ENCODE results near the gene KRT7. TPM values are rescaled to one million over a fixed set of nuclear protein-coding genes. Genes with fewer than 3 reads are reported as not detected.

KRT7 gene
- total and polyA plus RNA-seq, 2 donors (not counting 1 experiment from before 2014, with no cell fraction given): not detected

GRCh38 chr12:52236386-52237050 is 3.5 kb downstream of the KRT7 start:
- H3K9me3 Mint-ChIP-seq (ENCODE audit: insufficient read depth): no peaks in the 10 kb centered on the region
- no peaks in the 10 kb centered on the region for H3K36me3 ChIP-seq (replicated peaks in 1 of 2; ENCODE audit: control extremely low read depth in 1 of 2, control insufficient read depth in 1 of 2, extremely low read depth in 1 of 2, insufficient read depth in 2 of 2, low read length in 1 of 2)
- 100% methylated on average over 2 of the region's 3 CpGs for WGBS (ENCODE audit: insufficient coverage)
- H2AFZ ChIP-seq (ENCODE audit: insufficient read depth, low read depth, low read length, poor library complexity, severe bottlenecking): no peak overlapping the region
- no peak overlapping the region for H3K4me3 Mint-ChIP-seq
- no peaks in the 10 kb centered on the region for H3K79me2 ChIP-seq (ENCODE audit: control insufficient read depth, insufficient read depth, low read length)
- H3K4me1 ChIP-seq (ENCODE audit: control insufficient read depth in 2 of 2, insufficient read depth in 2 of 2, low read length in 2 of 2): no peaks in the 10 kb centered on the region
- peaks cover 0 to 3% (median 0%) of the 10 kb centered on the region in 3 donors for H3K9me3 ChIP-seq (ENCODE audit: control extremely low read depth in 1 of 3, control insufficient read depth in 2 of 3, insufficient read depth in 1 of 3, low read length in 2 of 3)
- no peak overlapping the region for H3K9ac ChIP-seq (ENCODE audit: low read length)
- peaks cover 29% of the 10 kb centered on the region for H3K27me3 Mint-ChIP-seq
- no peak for ATAC-seq (ENCODE audit: low read depth)
- no peak overlapping the region for H3K4me2 ChIP-seq (replicated peaks; ENCODE audit: low read depth, low read length, poor library complexity, severe bottlenecking)
- ChIA-PET CTCF (interaction anchor here (1.0 kb wide), 1 partner anchor 15 kb away, joined by 3 read pairs; no protein-coding TSS in a partner anchor), POLR2A (no interaction called here)
- peaks cover 0 to 26% (median 3%) of the 10 kb centered on the region in 4 experiments for H3K27me3 ChIP-seq (replicated peaks in 1 of 4; ENCODE audit: control extremely low read depth in 1 of 4, control insufficient read depth in 3 of 4, insufficient read depth in 4 of 4, low read length in 3 of 4)
- no peaks in the 10 kb centered on the region for H3K4me1 Mint-ChIP-seq
- no peak for DNase-seq
- intact Hi-C loops (cut with micrococcal nuclease): no loop called here
- no peak for TF ChIP-seq EZH2 (IDR thresholded peaks at IDR 0.05; ENCODE audit: borderline replicate concordance, insufficient read depth, low read depth, low read length, poor library complexity, severe bottlenecking)
- TF ChIP-seq, protein P1, sequence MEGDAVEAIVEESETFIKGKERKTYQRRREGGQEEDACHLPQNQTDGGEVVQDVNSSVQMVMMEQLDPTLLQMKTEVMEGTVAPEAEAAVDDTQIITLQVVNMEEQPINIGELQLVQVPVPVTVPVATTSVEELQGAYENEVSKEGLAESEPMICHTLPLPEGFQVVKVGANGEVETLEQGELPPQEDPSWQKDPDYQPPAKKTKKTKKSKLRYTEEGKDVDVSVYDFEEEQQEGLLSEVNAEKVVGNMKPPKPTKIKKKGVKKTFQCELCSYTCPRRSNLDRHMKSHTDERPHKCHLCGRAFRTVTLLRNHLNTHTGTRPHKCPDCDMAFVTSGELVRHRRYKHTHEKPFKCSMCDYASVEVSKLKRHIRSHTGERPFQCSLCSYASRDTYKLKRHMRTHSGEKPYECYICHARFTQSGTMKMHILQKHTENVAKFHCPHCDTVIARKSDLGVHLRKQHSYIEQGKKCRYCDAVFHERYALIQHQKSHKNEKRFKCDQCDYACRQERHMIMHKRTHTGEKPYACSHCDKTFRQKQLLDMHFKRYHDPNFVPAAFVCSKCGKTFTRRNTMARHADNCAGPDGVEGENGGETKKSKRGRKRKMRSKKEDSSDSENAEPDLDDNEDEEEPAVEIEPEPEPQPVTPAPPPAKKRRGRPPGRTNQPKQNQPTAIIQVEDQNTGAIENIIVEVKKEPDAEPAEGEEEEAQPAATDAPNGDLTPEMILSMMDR (IDR thresholded peaks at IDR 0.05): no peak
- no peak overlapping the region for H3K4me3 ChIP-seq (ENCODE audit: control extremely low read depth in 1 of 5, extremely low read depth in 1 of 5, insufficient read depth in 1 of 5, low read depth in 2 of 5, low read length in 4 of 5)
- H3K27ac Mint-ChIP-seq: no peak overlapping the region
- H3K27ac ChIP-seq (ENCODE audit: low read length in 2 of 2): no peak overlapping the region
- no peaks in the 10 kb centered on the region for H4K20me1 ChIP-seq (ENCODE audit: control insufficient read depth, insufficient read depth, low read length, poor library complexity, severe bottlenecking)

DNA sequence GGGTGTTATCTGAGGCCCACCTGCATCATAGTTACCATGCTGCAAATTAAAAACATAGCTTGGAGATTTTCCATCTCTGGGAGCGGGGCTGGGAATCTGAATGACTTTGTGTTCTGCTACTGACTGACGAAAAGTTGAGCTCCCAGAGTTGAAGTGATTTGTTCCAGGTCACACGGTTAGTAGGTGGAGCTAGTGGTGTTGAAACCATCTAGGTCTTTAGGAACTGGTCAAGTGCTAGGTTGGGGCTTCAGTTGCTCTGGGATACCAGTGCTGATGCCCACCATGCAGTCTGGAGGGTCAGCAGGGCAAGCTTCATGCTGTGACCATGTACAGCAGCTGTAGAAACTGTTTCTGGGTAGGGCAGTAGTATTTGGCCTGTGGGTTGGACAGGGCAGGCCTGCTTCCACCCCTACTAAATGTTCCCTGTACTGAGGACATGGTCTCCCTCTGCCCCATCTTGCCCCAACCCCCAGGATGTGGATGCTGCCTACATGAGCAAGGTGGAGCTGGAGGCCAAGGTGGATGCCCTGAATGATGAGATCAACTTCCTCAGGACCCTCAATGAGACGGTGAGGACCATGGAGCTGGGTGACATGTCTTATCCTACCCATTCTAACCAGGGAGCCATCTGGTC is 5.3 kb downstream of the KRT7 start:
- H4K20me1 ChIP-seq (ENCODE audit: control insufficient read depth, insufficient read depth, low read length, poor library complexity, severe bottlenecking): no peaks in the 10 kb centered on the region
- peaks cover 0 to 14% (median 3%) of the 10 kb centered on the region in 4 experiments for H3K27me3 ChIP-seq (replicated peaks in 1 of 4; ENCODE audit: control extremely low read depth in 1 of 4, control insufficient read depth in 3 of 4, insufficient read depth in 4 of 4, low read length in 3 of 4)
- Mint-ChIP-seq H3K4me3 (no peak overlapping the region), H3K9me3 (ENCODE audit: insufficient read depth) (no peaks in the 10 kb centered on the region), H3K4me1 (no peaks in the 10 kb centered on the region), H3K27ac (no peak overlapping the region), H3K27me3 (peaks cover 21% of the 10 kb centered on the region)
- ChIA-PET CTCF (interaction anchor here (0.6 kb wide), 1 partner anchor 41 kb away, joined by 3 read pairs; no protein-coding TSS in a partner anchor), POLR2A (no interaction called here)
- no peak overlapping the region for H3K9ac ChIP-seq (ENCODE audit: low read length)
- intact Hi-C loops (cut with micrococcal nuclease): no loop called here
- ATAC-seq (ENCODE audit: low read depth) (no peak), DNase-seq (no peak)
- H2AFZ ChIP-seq (ENCODE audit: insufficient read depth, low read depth, low read length, poor library complexity, severe bottlenecking): no peak overlapping the region
- H3K27ac ChIP-seq (ENCODE audit: low read length in 2 of 2): no peak overlapping the region
- TF ChIP-seq EZH2 (IDR thresholded peaks at IDR 0.05; ENCODE audit: borderline replicate concordance, insufficient read depth, low read depth, low read length, poor library complexity, severe bottlenecking): no peak
- TF ChIP-seq, protein P1 (IDR thresholded peaks at IDR 0.05): no peak
- peaks cover 0 to 3% (median 0%) of the 10 kb centered on the region in 3 donors for H3K9me3 ChIP-seq (ENCODE audit: control extremely low read depth in 1 of 3, control insufficient read depth in 2 of 3, insufficient read depth in 1 of 3, low read length in 2 of 3)
- no peaks in the 10 kb centered on the region for H3K4me1 ChIP-seq (ENCODE audit: control insufficient read depth in 2 of 2, insufficient read depth in 2 of 2, low read length in 2 of 2)
- 87% methylated on average over 4 of the region's 4 CpGs for WGBS (ENCODE audit: insufficient coverage)
- no peaks in the 10 kb centered on the region for H3K79me2 ChIP-seq (ENCODE audit: control insufficient read depth, insufficient read depth, low read length)
- H3K4me2 ChIP-seq (replicated peaks; ENCODE audit: low read depth, low read length, poor library complexity, severe bottlenecking): no peak overlapping the region
- no peaks in the 10 kb centered on the region for H3K36me3 ChIP-seq (replicated peaks in 1 of 2; ENCODE audit: control extremely low read depth in 1 of 2, control insufficient read depth in 1 of 2, extremely low read depth in 1 of 2, insufficient read depth in 2 of 2, low read length in 1 of 2)
- H3K4me3 ChIP-seq (ENCODE audit: control extremely low read depth in 1 of 5, extremely low read depth in 1 of 5, insufficient read depth in 1 of 5, low read depth in 2 of 5, low read length in 4 of 5): no peak overlapping the region
